Measurements from ENCODE around the gene PLP2. TPM values are rescaled to one million over a fixed set of nuclear protein-coding genes. Genes with fewer than 3 reads are reported as not detected.

The PLP2 gene
- total RNA-seq, 1 experiment from 2014 or later, result 293 TPM

DNA sequence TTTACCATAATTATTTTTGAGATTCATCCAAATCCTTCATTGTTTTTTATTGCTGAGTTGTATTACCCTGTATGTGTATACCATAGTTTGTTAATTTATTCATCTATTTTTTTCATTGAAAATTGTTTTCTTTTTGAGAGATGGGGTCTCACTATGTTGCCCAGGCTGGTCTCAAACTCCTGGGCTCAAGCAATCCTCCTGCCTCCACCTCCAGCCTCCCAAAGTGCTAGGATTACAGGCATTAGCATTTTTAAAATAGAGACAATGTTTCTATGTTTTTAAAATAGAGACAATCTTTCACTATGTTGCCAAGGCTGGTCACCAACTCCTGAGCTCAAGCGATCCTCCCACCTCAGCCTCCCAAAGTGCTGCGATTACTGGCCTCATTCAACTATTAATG is 10.8 kb upstream of the PLP2 start:
- in situ Hi-C loops (cut with HindIII; ENCODE audit: low pct_unique_long_range_greater_than_20kb, low sequenced_read_pairs), result no loop called here
- no TSS peak for BruUV-seq (replicated peaks)
- H3K27ac ChIP-seq (ENCODE audit: low read length), result no peak overlapping the region
- ChIA-PET CTCF (no interaction called here), POLR2A (interaction anchor here (1.0 kb wide), 1 partner anchor 10 kb away, joined by 3 read pairs; the partner anchor contains the start of gene PLP2)
- H3K4me1 ChIP-seq (ENCODE audit: control insufficient read depth, insufficient read depth, low read length), result peaks cover 17% of the 10 kb centered on the region
- H3K4me3 ChIP-seq (ENCODE audit: low read depth in 2 of 2, low read length in 2 of 2), result no peak overlapping the region
- no peaks in the 10 kb centered on the region for H3K27me3 ChIP-seq (ENCODE audit: control insufficient read depth, insufficient read depth, low read length)
- intact Hi-C loops (cut with micrococcal nuclease; ENCODE audit: unreplicated experiment), result loop anchor here (5.0 kb wide), 1 partner anchor 39 kb away; the partner anchor contains the start of gene GPKOW
- TF ChIP-seq TCF7L2 (IDR thresholded peaks at IDR 0.05; ENCODE audit: low read depth, low read length) (no peak), POLR2AphosphoS5 (IDR thresholded peaks at IDR 0.05; ENCODE audit: low read depth, low read length) (no peak), SIN3A (IDR thresholded peaks at IDR 0.05; ENCODE audit: borderline replicate concordance, insufficient read depth, low read depth, low read length) (no peak)
- TF ChIP-seq, protein P1, sequence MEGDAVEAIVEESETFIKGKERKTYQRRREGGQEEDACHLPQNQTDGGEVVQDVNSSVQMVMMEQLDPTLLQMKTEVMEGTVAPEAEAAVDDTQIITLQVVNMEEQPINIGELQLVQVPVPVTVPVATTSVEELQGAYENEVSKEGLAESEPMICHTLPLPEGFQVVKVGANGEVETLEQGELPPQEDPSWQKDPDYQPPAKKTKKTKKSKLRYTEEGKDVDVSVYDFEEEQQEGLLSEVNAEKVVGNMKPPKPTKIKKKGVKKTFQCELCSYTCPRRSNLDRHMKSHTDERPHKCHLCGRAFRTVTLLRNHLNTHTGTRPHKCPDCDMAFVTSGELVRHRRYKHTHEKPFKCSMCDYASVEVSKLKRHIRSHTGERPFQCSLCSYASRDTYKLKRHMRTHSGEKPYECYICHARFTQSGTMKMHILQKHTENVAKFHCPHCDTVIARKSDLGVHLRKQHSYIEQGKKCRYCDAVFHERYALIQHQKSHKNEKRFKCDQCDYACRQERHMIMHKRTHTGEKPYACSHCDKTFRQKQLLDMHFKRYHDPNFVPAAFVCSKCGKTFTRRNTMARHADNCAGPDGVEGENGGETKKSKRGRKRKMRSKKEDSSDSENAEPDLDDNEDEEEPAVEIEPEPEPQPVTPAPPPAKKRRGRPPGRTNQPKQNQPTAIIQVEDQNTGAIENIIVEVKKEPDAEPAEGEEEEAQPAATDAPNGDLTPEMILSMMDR (IDR thresholded peaks at IDR 0.05), result no peak
- TF ChIP-seq, protein P2, sequence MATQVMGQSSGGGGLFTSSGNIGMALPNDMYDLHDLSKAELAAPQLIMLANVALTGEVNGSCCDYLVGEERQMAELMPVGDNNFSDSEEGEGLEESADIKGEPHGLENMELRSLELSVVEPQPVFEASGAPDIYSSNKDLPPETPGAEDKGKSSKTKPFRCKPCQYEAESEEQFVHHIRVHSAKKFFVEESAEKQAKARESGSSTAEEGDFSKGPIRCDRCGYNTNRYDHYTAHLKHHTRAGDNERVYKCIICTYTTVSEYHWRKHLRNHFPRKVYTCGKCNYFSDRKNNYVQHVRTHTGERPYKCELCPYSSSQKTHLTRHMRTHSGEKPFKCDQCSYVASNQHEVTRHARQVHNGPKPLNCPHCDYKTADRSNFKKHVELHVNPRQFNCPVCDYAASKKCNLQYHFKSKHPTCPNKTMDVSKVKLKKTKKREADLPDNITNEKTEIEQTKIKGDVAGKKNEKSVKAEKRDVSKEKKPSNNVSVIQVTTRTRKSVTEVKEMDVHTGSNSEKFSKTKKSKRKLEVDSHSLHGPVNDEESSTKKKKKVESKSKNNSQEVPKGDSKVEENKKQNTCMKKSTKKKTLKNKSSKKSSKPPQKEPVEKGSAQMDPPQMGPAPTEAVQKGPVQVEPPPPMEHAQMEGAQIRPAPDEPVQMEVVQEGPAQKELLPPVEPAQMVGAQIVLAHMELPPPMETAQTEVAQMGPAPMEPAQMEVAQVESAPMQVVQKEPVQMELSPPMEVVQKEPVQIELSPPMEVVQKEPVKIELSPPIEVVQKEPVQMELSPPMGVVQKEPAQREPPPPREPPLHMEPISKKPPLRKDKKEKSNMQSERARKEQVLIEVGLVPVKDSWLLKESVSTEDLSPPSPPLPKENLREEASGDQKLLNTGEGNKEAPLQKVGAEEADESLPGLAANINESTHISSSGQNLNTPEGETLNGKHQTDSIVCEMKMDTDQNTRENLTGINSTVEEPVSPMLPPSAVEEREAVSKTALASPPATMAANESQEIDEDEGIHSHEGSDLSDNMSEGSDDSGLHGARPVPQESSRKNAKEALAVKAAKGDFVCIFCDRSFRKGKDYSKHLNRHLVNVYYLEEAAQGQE (IDR thresholded peaks at IDR 0.05; ENCODE audit: insufficient read depth in 1 of 2, low read depth in 2 of 2, low read length in 1 of 2), result no peak
- H3K9me3 ChIP-seq (ENCODE audit: control insufficient read depth, insufficient read depth, low read depth, low read length), result no peaks in the 10 kb centered on the region
- ATAC-seq (no peak), DNase-seq (ENCODE audit: low read depth, low spot score) (no peak)
- H3K36me3 ChIP-seq (ENCODE audit: control insufficient read depth, insufficient read depth, low read length), result no peaks in the 10 kb centered on the region

GRCh38 chrX:49161632-49162031 is 10.1 kb upstream of the PLP2 start:
- ChIA-PET CTCF (no interaction called here), POLR2A (interaction anchor here (1.0 kb wide), 1 partner anchor 10 kb away, joined by 3 read pairs; the partner anchor contains the start of gene PLP2)
- DNase-seq (ENCODE audit: low read depth, low spot score) (no peak), ATAC-seq (no peak)
- no peak overlapping the region for H3K27ac ChIP-seq (ENCODE audit: low read length)
- intact Hi-C loops (cut with micrococcal nuclease; ENCODE audit: unreplicated experiment) (loop anchor here (5.0 kb wide), 1 partner anchor 39 kb away; the partner anchor contains the start of gene GPKOW), in situ Hi-C loops (cut with HindIII; ENCODE audit: low pct_unique_long_range_greater_than_20kb, low sequenced_read_pairs) (no loop called here)
- H3K27me3 ChIP-seq (ENCODE audit: control insufficient read depth, insufficient read depth, low read length), result no peaks in the 10 kb centered on the region
- no peaks in the 10 kb centered on the region for H3K36me3 ChIP-seq (ENCODE audit: control insufficient read depth, insufficient read depth, low read length)
- TF ChIP-seq, protein P2 (IDR thresholded peaks at IDR 0.05; ENCODE audit: insufficient read depth in 1 of 2, low read depth in 2 of 2, low read length in 1 of 2), result no peak
- TF ChIP-seq, protein P1 (IDR thresholded peaks at IDR 0.05), result no peak
- TF ChIP-seq SIN3A (IDR thresholded peaks at IDR 0.05; ENCODE audit: borderline replicate concordance, insufficient read depth, low read depth, low read length) (no peak), POLR2AphosphoS5 (IDR thresholded peaks at IDR 0.05; ENCODE audit: low read depth, low read length) (no peak), TCF7L2 (IDR thresholded peaks at IDR 0.05; ENCODE audit: low read depth, low read length) (no peak)
- BruUV-seq (replicated peaks), result no TSS peak
- H3K4me3 ChIP-seq (ENCODE audit: low read depth in 2 of 2, low read length in 2 of 2), result no peak overlapping the region
- no peaks in the 10 kb centered on the region for H3K9me3 ChIP-seq (ENCODE audit: control insufficient read depth, insufficient read depth, low read depth, low read length)
- peaks cover 18% of the 10 kb centered on the region for H3K4me1 ChIP-seq (ENCODE audit: control insufficient read depth, insufficient read depth, low read length)

Measured in Panc1 (cell line).